ENCODE data around the gene AKAP7. TPM values are rescaled to one million over a fixed set of nuclear protein-coding genes. Genes with fewer than 3 reads are reported as not detected.

AKAP7 gene
- total RNA-seq, 1 donor from 2014 or later, result 8.4 TPM

- no peak for ATAC-seq
- no peak for DNase-seq (ENCODE audit: low spot score)
Measured at GRCh38 chr6:131132360-131132759, 2.9 kb upstream of the AKAP7 start.

GRCh38 chr6:131134220-131134979 is 867 bp upstream of the AKAP7 start:
- ATAC-seq, result no peak
- DNase-seq (ENCODE audit: low spot score), result no peak

GRCh38 chr6:131134980-131135243 is 355 bp upstream of the AKAP7 start:
- no peak for ATAC-seq
- DNase-seq (ENCODE audit: low spot score), result no peak

GRCh38 chr6:131136021-131136786 is 937 bp downstream of the AKAP7 start:
- DNase-seq (ENCODE audit: low spot score), result peak; percentile 53

GRCh38 chr6:131139599-131139998 is 4.3 kb downstream of the AKAP7 start:
- DNase-seq (ENCODE audit: low spot score), result no peak
- no peak for ATAC-seq

More at GRCh38 chr6:131136021-131136786, 937 bp downstream of the AKAP7 start:
- ATAC-seq, result peak; percentile 58

- DNase-seq (ENCODE audit: low spot score) (no peak), ATAC-seq (no peak)
Measured at GRCh38 chr6:131143319-131143718, 8.1 kb downstream of the AKAP7 start.

GRCh38 chr6:131146865-131147264 is 11.6 kb downstream of the AKAP7 start:
- ATAC-seq, result no peak
- no peak for DNase-seq (ENCODE audit: low spot score)

GRCh38 chr6:131156411-131156810 is 21.1 kb downstream of the AKAP7 start:
- no peak for DNase-seq (ENCODE audit: low spot score)
- ATAC-seq, result no peak

- ATAC-seq, result no peak
- DNase-seq (ENCODE audit: low spot score), result no peak
Measured at GRCh38 chr6:131159578-131159977, 24.3 kb downstream of the AKAP7 start.

- DNase-seq (ENCODE audit: low spot score) (no peak), ATAC-seq (no peak)
Measured at GRCh38 chr6:131160254-131160758, 25.0 kb downstream of the AKAP7 start.

GRCh38 chr6:131161987-131162386 is 26.7 kb downstream of the AKAP7 start:
- DNase-seq (ENCODE audit: low spot score), result no peak
- ATAC-seq, result no peak

GRCh38 chr6:131163886-131164285 is 28.6 kb downstream of the AKAP7 start:
- DNase-seq (ENCODE audit: low spot score), result no peak
- no peak for ATAC-seq

- ATAC-seq, result no peak
- no peak for DNase-seq (ENCODE audit: low spot score)
Measured at GRCh38 chr6:131164506-131164905, 29.2 kb downstream of the AKAP7 start.

- no peak for DNase-seq (ENCODE audit: low spot score)
- no peak for ATAC-seq
Measured at GRCh38 chr6:131167773-131168172, 32.5 kb downstream of the AKAP7 start.

- DNase-seq (ENCODE audit: low spot score) (no peak), ATAC-seq (no peak)
Measured at GRCh38 chr6:131169613-131170012, 34.3 kb downstream of the AKAP7 start.

GRCh38 chr6:131172222-131172621 is 37.0 kb downstream of the AKAP7 start:
- no peak for ATAC-seq
- no peak for DNase-seq (ENCODE audit: low spot score)

- DNase-seq (ENCODE audit: low spot score), result no peak
- ATAC-seq, result no peak
Measured at GRCh38 chr6:131173680-131174079, 38.4 kb downstream of the AKAP7 start.

- no peak for DNase-seq (ENCODE audit: low spot score)
- no peak for ATAC-seq
Measured at GRCh38 chr6:131175564-131175963, 40.3 kb downstream of the AKAP7 start.

- ATAC-seq, result no peak
- no peak for DNase-seq (ENCODE audit: low spot score)
Measured at GRCh38 chr6:131177996-131178395, 42.7 kb downstream of the AKAP7 start.

- peak; percentile 31 for ATAC-seq
- no peak for DNase-seq (ENCODE audit: low spot score)
Measured at GRCh38 chr6:131182991-131183425, 47.7 kb downstream of the AKAP7 start.

- DNase-seq (ENCODE audit: low spot score) (no peak), ATAC-seq (no peak)
Measured at GRCh38 chr6:131183427-131184095, 48.3 kb downstream of the AKAP7 start.

- ATAC-seq (no peak), DNase-seq (ENCODE audit: low spot score) (no peak)
Measured at GRCh38 chr6:131191590-131191989, 56.3 kb downstream of the AKAP7 start.

All from left lobe of liver (tissue), 2 donors.